22Rv1 (cell line): ENCODE data around the gene MTHFD1L.

Source experiments
- H3K27ac ChIP-seq: fragments of 450-650 bp; 2 replicates; pipeline ENCODE4 v1.5.1; 2017
- ZFX ChIP-seq: fragments of 450-650 bp; IDR thresholded peaks from 2 replicates; pipeline ENCODE4 v1.6.1; 2017; ENCODE audit warnings: antibody characterized with exemption, borderline replicate concordance
- TF ChIP-seq, protein P1 (sequence below): fragments of 450-650 bp; IDR thresholded peaks from 2 replicates; pipeline ENCODE4 v1.5.1; 2017; ENCODE audit warnings: mild to moderate bottlenecking

Gene MTHFD1L

GRCh38 chr6:150977281-150977680 is 111.8 kb downstream of the MTHFD1L start:
- TF ChIP-seq, protein P1, sequence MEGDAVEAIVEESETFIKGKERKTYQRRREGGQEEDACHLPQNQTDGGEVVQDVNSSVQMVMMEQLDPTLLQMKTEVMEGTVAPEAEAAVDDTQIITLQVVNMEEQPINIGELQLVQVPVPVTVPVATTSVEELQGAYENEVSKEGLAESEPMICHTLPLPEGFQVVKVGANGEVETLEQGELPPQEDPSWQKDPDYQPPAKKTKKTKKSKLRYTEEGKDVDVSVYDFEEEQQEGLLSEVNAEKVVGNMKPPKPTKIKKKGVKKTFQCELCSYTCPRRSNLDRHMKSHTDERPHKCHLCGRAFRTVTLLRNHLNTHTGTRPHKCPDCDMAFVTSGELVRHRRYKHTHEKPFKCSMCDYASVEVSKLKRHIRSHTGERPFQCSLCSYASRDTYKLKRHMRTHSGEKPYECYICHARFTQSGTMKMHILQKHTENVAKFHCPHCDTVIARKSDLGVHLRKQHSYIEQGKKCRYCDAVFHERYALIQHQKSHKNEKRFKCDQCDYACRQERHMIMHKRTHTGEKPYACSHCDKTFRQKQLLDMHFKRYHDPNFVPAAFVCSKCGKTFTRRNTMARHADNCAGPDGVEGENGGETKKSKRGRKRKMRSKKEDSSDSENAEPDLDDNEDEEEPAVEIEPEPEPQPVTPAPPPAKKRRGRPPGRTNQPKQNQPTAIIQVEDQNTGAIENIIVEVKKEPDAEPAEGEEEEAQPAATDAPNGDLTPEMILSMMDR = no peak
- H3K27ac ChIP-seq = no peak overlapping the region

- no peak overlapping the region for H3K27ac ChIP-seq
Measured at GRCh38 chr6:150978624-150979023, 113.1 kb downstream of the MTHFD1L start.

GRCh38 chr6:150979826-150980350 is 114.4 kb downstream of the MTHFD1L start:
- no peak overlapping the region for H3K27ac ChIP-seq
- no peak for TF ChIP-seq ZFX
- TF ChIP-seq, protein P1 = no peak

More at GRCh38 chr6:150978624-150979023, 113.1 kb downstream of the MTHFD1L start:
- TF ChIP-seq, protein P1 = no peak
- TF ChIP-seq ZFX = no peak

- TF ChIP-seq, protein P1 = no peak
- no peak for TF ChIP-seq ZFX
Measured at GRCh38 chr6:150981095-150981494, 115.6 kb downstream of the MTHFD1L start.

DNA sequence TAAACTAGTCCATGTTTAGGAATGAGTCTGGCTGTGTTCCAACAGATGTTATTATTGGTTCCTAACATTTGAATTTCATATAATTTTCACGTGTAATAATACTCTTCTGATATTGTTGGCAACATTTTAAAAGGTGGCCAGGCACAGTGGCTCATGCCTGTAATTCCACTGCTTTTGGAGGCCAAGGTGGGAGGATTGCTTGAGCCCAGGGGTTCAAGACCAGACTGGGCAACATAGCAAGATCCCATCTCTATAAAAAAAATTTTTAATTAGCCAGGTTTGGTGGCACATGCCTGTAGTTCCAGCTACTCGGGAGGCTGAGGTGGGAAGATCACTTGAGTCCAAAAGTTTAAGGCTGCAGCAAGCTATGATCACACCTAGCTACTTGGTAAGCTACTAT is 116.2 kb downstream of the MTHFD1L start:
- no peak overlapping the region for H3K27ac ChIP-seq
- TF ChIP-seq, protein P1 = no peak
- no peak for TF ChIP-seq ZFX

More at GRCh38 chr6:150981095-150981494, 115.6 kb downstream of the MTHFD1L start:
- no peak overlapping the region for H3K27ac ChIP-seq

GRCh38 chr6:150987371-150987828 is 121.9 kb downstream of the MTHFD1L start:
- no peak for TF ChIP-seq ZFX
- TF ChIP-seq, protein P1 = no peak
- H3K27ac ChIP-seq = no peak overlapping the region

GRCh38 chr6:150987855-150988464 is 122.5 kb downstream of the MTHFD1L start:
- no peak overlapping the region for H3K27ac ChIP-seq
- TF ChIP-seq ZFX = no peak
- TF ChIP-seq, protein P1 = no peak
